Measurements from ENCODE around the gene KRTAP2-4. TPM values are rescaled to one million over a fixed set of nuclear protein-coding genes. Genes with fewer than 3 reads are reported as not detected.

Gene KRTAP2-4
- total RNA-seq, 1 donor from 2014 or later: not detected

Other genes with a start within 250 kb of the KRTAP2-4 start
- gene KRT10, start 243.3 kb downstream of the KRTAP2-4 start, total RNA-seq: 34.1 TPM
- not detected for gene KRT12, start 198.7 kb downstream of the KRTAP2-4 start, total RNA-seq
- gene KRT20, start 180.6 kb downstream of the KRTAP2-4 start, total RNA-seq: not detected
- gene KRT23, start 128.2 kb downstream of the KRTAP2-4 start, total RNA-seq: 0.53 TPM
- gene KRT39, start 98.9 kb downstream of the KRTAP2-4 start, total RNA-seq: not detected
- gene KRT40, start 81.6 kb downstream of the KRTAP2-4 start, total RNA-seq: not detected
- not detected for gene KRTAP3-3, start 71.7 kb downstream of the KRTAP2-4 start, total RNA-seq
- not detected for gene KRTAP3-2, start 66.0 kb downstream of the KRTAP2-4 start, total RNA-seq
- not detected for gene KRTAP3-1, start 56.8 kb downstream of the KRTAP2-4 start, total RNA-seq
- gene KRTAP1-5, start 38.7 kb downstream of the KRTAP2-4 start, total RNA-seq: not detected
- gene KRTAP1-4, start 35.7 kb downstream of the KRTAP2-4 start, total RNA-seq: not detected
- not detected for gene KRTAP1-3, start 31.0 kb downstream of the KRTAP2-4 start, total RNA-seq
- not detected for gene KRTAP1-1, start 24.4 kb downstream of the KRTAP2-4 start, total RNA-seq
- not detected for gene KRTAP2-1, start 18.6 kb downstream of the KRTAP2-4 start, total RNA-seq
- gene KRTAP2-2, start 10.6 kb downstream of the KRTAP2-4 start, total RNA-seq: not detected
- gene KRTAP2-3, start 5.8 kb downstream of the KRTAP2-4 start, total RNA-seq: not detected
- gene KRTAP4-7, start 18.3 kb upstream of the KRTAP2-4 start, total RNA-seq: not detected
- not detected for gene KRTAP4-8, start 32.3 kb upstream of the KRTAP2-4 start, total RNA-seq
- not detected for gene KRTAP4-16, start 36.3 kb upstream of the KRTAP2-4 start, total RNA-seq
- gene KRTAP4-9, start 39.5 kb upstream of the KRTAP2-4 start, total RNA-seq: not detected
- gene KRTAP4-11, start 52.5 kb upstream of the KRTAP2-4 start, total RNA-seq: not detected
- not detected for gene KRTAP4-12, start 58.3 kb upstream of the KRTAP2-4 start, total RNA-seq
- gene KRTAP4-6, start 74.7 kb upstream of the KRTAP2-4 start, total RNA-seq: not detected
- gene KRTAP4-5, start 83.9 kb upstream of the KRTAP2-4 start, total RNA-seq: not detected
- not detected for gene KRTAP4-4, start 94.9 kb upstream of the KRTAP2-4 start, total RNA-seq
- gene KRTAP4-3, start 102.3 kb upstream of the KRTAP2-4 start, total RNA-seq: not detected
- gene KRTAP4-2, start 112.3 kb upstream of the KRTAP2-4 start, total RNA-seq: not detected
- gene KRTAP4-1, start 119.0 kb upstream of the KRTAP2-4 start, total RNA-seq: not detected
- gene KRTAP9-1, start 124.0 kb upstream of the KRTAP2-4 start, total RNA-seq: not detected
- gene KRTAP9-2, start 160.8 kb upstream of the KRTAP2-4 start, total RNA-seq: not detected
- gene KRTAP9-3, start 166.6 kb upstream of the KRTAP2-4 start, total RNA-seq: not detected
- not detected for gene KRTAP9-8, start 172.1 kb upstream of the KRTAP2-4 start, total RNA-seq
- not detected for gene KRTAP9-4, start 183.8 kb upstream of the KRTAP2-4 start, total RNA-seq
- not detected for gene KRTAP9-9, start 189.5 kb upstream of the KRTAP2-4 start, total RNA-seq
- not detected for gene KRTAP9-6, start 199.5 kb upstream of the KRTAP2-4 start, total RNA-seq
- gene KRTAP9-7, start 209.8 kb upstream of the KRTAP2-4 start, total RNA-seq: not detected
- not detected for gene KRTAP29-1, start 237.0 kb upstream of the KRTAP2-4 start, total RNA-seq
- gene KRTAP16-1, start 243.4 kb upstream of the KRTAP2-4 start, total RNA-seq: not detected
- not detected for gene KRTAP17-1, start 249.8 kb upstream of the KRTAP2-4 start, total RNA-seq

All from sciatic nerve (tissue), 1 donor.